GM18873 (cell line): ENCODE data around the gene PSMB3.

Experiments
- ATAC-seq: cut with Tn5 transposase; IDR thresholded peaks from one replicate; pipeline ENCODE4 v1.9.1; 2021; ENCODE audit warnings: mild to moderate bottlenecking, moderate library complexity, moderate number of reproducible peaks; ENCODE audit not compliant: unreplicated experiment, low FRiP score

PSMB3 gene

GRCh38 chr17:38752308-38753070 lies at the start of gene PSMB3:
PSMB3 (plus strand) TSS chr17:38752741; CDS start chr17:38752827, 86 bp downstream.
- peak; percentile 82 for ATAC-seq

- no peak for ATAC-seq
Measured at GRCh38 chr17:38702916-38703741, 49.4 kb upstream of the PSMB3 start.

- no peak for ATAC-seq
Measured at GRCh38 chr17:38703742-38704605, 48.6 kb upstream of the PSMB3 start.

GRCh38 chr17:38704606-38705522 lies 47.7 kb upstream of the PSMB3 start, which contains the start of gene MLLT6:
MLLT6 (plus strand) TSS chr17:38705273; CDS start chr17:38705633, 360 bp downstream.
- ATAC-seq, result no peak

GRCh38 chr17:38705523-38705802 lies 47.1 kb upstream of the PSMB3 start:
- ATAC-seq, result no peak

GRCh38 chr17:38705803-38706504 lies 46.6 kb upstream of the PSMB3 start:
- ATAC-seq, result no peak

- no peak for ATAC-seq
Measured at GRCh38 chr17:38706505-38707216, 45.9 kb upstream of the PSMB3 start.

- no peak for ATAC-seq
Measured at GRCh38 chr17:38707678-38708351, 44.7 kb upstream of the PSMB3 start.

- no peak for ATAC-seq
Measured at GRCh38 chr17:38709104-38709820, 43.3 kb upstream of the PSMB3 start.

GRCh38 chr17:38709864-38710603 lies 42.5 kb upstream of the PSMB3 start:
- no peak for ATAC-seq

GRCh38 chr17:38710604-38710962 lies 42.0 kb upstream of the PSMB3 start:
- no peak for ATAC-seq

- no peak for ATAC-seq
Measured at GRCh38 chr17:38710985-38711384, 41.6 kb upstream of the PSMB3 start.

GRCh38 chr17:38711792-38712571 lies 40.6 kb upstream of the PSMB3 start:
- ATAC-seq, result no peak

- ATAC-seq, result no peak
Measured at GRCh38 chr17:38712593-38712992, 39.9 kb upstream of the PSMB3 start.

- no peak for ATAC-seq
Measured at GRCh38 chr17:38713456-38714075, 39.0 kb upstream of the PSMB3 start.
